IPS-11a (cell line): ENCODE data around the gene SLC25A41.
A peak's percentile ranks its signal among the peaks of the same experiment; 100 is the strongest.

Source experiments
- H3K4me3 ChIP-seq: one replicate; pipeline ENCODE4 v1.5.1; 2013; ENCODE audit warnings: low read depth, low read length, control low read depth

Gene SLC25A41

GRCh38 chr19:6433663-6434062 lies at the start of gene SLC25A41:
TSS of gene SLC25A41 (minus strand) at chr19:6433763. CDS start at chr19:6433693, 70 bp downstream.
- H3K4me3 ChIP-seq, result no peak within 1 kb of the TSS

- no peak overlapping the region for H3K4me3 ChIP-seq
These were observed 49.7 kb upstream of the SLC25A41 start for GRCh38 chr19:6483235-6483634.

- H3K4me3 ChIP-seq, result no peak overlapping the region
These were observed 48.8 kb upstream of the SLC25A41 start for GRCh38 chr19:6482343-6482686.

- no peak within 1 kb of the TSS for H3K4me3 ChIP-seq
These were observed 48.2 kb upstream of the SLC25A41 start, which contains the start of gene DENND1C for GRCh38 chr19:6481541-6482342. TSS of gene DENND1C (minus strand) at chr19:6481787. CDS start at chr19:6481695, 92 bp downstream.

GRCh38 chr19:6480848-6481415 lies 47.4 kb upstream of the SLC25A41 start:
- H3K4me3 ChIP-seq, result no peak overlapping the region

- no peak overlapping the region for H3K4me3 ChIP-seq
These were observed 46.4 kb upstream of the SLC25A41 start for GRCh38 chr19:6479836-6480398.

GRCh38 chr19:6478815-6479214 lies 45.3 kb upstream of the SLC25A41 start:
- no peak overlapping the region for H3K4me3 ChIP-seq

DNA sequence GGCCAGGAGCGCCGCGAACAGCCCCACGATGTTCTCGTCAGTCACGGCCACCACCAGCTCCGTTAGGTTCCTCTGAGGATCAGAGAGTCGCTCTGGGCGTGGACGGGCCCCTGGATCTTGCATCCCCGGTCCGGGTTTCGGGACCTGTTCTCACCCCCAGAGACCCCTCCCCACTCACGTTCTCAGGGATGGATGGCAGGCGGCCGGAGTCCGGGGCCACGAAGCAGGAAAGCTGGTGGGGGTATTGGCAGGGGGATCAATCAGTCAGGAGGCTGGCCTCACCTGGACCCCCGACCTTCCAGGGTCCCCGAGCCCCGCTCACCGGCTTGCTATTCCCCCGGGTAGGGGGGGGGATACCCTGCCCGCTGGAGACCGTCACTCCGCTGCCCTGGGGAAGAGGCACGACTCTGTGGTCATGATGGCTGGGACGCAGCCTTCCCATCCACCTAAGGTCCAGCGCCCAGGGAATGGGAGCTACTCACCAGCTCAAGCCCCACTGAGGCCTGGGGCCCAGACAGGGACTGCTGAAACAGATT lies 43.4 kb upstream of the SLC25A41 start:
- peak overlapping the region; percentile 42 for H3K4me3 ChIP-seq

- H3K4me3 ChIP-seq, result peak overlapping the region; percentile 56
These were observed 42.8 kb upstream of the SLC25A41 start for GRCh38 chr19:6476155-6476895.

- peak overlapping the region; percentile 56 for H3K4me3 ChIP-seq
These were observed 42.0 kb upstream of the SLC25A41 start for GRCh38 chr19:6475321-6476108.

- no peak overlapping the region for H3K4me3 ChIP-seq
These were observed 40.1 kb upstream of the SLC25A41 start for GRCh38 chr19:6473647-6474046.

GRCh38 chr19:6472713-6473112 lies 39.1 kb upstream of the SLC25A41 start:
- no peak overlapping the region for H3K4me3 ChIP-seq

DNA sequence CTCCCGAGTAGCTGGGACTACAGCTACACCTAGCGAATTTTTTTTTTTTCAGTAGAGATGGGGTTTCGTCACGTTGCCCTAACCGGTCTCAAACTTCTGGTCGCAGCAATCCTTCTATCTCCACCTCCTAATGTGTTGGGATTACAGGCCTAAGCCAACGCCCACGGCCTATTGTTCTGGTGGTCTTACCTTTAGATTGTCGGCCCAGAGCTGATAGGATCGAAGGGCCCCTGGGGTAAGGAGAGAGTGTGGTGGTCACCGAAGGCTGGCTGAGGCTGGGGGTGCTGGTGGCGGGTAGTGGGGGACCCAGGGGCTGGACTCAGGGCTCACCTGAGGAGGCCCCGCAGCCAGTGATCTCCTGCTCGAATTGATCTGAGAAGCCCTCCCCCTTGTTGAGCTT lies 37.5 kb upstream of the SLC25A41 start:
- no peak overlapping the region for H3K4me3 ChIP-seq

- H3K4me3 ChIP-seq, result no peak overlapping the region
These were observed 36.6 kb upstream of the SLC25A41 start for GRCh38 chr19:6470173-6470572.

GRCh38 chr19:6467384-6467783 lies 33.8 kb upstream of the SLC25A41 start:
- H3K4me3 ChIP-seq, result no peak overlapping the region

DNA sequence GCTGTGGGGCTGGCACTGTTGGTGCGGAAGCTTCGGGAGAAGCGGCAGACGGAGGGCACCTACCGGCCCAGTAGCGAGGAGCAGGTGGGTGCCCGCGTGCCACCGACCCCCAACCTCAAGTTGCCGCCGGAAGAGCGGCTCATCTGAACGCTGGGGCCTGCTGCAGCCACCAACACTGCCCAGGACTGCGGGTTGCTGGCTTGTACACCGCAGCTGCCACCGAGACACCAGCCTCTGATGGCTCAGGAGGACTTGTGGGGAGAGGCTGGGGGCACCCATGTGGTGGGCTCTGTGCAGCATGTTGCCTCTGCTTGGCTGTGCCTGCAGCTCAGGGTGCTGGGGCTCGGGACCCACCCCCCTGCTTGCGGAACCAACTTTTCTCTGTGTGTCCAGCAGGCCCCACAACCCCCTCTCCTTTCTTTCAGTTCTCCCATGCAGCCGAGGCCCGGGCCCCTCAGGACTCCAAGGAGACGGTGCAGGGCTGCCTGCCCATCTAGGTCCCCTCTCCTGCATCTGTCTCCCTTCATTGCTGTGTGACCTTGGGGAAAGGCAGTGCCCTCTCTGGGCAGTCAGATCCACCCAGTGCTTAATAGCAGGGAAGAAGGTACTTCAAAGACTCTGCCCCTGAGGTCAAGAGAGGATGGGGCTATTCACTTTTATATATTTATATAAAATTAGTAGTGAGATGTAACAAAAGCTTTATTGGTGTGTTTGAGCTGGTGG lies 33.1 kb upstream of the SLC25A41 start:
- no peak overlapping the region for H3K4me3 ChIP-seq

DNA sequence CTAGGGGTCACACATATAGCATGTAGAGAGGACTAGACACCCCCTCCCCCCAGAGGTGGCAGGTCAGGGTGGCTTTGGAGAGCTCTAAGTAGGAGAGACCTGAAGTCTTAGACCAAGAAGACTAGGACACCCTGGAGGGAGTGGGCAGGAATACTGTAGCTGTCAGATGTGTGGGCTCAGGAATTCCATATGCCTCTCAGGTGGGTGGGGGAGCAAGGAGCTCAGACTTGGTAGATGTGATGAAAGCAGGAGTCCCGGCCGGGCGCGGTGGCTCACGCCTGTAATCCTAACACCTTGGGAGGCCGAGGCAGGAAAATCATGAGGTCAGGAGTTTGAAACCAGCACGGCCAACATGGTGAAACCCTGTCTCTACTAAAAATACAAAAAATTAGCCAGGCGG lies 32.1 kb upstream of the SLC25A41 start:
- no peak overlapping the region for H3K4me3 ChIP-seq

GRCh38 chr19:6465006-6465405 lies 31.4 kb upstream of the SLC25A41 start:
- peak overlapping the region; percentile 76 for H3K4me3 ChIP-seq

DNA sequence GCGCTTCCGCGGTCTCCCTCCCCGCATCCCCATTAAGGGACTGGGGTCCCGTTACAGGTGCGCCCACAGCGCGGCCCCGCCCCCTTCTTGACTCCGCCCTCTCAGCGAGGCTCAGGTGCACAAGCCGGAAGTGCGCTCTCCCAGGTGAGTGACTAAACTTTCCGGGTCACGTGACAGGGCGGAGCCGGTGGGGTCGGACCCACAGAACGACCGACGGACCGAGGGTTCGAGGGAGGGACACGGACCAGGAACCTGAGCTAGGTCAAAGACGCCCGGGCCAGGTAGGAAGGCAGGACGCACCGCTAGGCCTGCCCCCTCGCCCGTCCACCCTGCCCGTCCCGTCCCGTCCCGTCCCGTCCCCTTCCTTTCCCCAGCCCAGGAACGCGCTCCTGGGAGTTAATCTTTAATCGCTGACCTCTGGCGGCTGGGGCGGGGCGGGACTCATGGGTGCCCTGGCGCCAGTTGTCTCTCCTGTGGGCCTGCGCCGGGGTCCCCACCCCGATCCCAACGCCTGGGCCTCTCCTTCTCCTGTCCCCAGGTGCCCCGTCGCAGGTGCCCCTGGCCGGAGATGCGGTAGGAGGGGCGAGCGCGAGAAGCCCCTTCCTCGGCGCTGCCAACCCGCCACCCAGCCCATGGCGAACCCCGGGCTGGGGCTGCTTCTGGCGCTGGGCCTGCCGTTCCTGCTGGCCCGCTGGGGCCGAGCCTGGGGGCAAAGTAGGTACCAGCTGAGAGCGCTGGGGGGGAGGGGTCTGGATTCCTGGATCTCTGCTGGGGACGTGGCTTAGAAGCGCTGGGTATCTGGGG lies 30.7 kb upstream of the SLC25A41 start, which contains the start of gene CRB3:
TSS of gene CRB3 (plus strand) at position 202 of the 804 bp plus-strand sequence. CDS start at position 633, 431 bp downstream.
- peak within 1 kb of the TSS; percentile 76 for H3K4me3 ChIP-seq
